SK-N-MC (cell line): ENCODE measurements around the gene SLC35F3.
A peak's percentile ranks its signal among the peaks of the same experiment; 100 is the strongest.

Source experiments
- DNase-seq: peaks from one replicate; pipeline ENCODE4 v3.0.0-alpha.2; 2011; ENCODE audit warnings: low read depth, low spot score
- H3K27ac ChIP-seq: fragments of 200-600 bp; sonication (generic); 2 replicates; pipeline ENCODE4 v1.5.1; 2016; ENCODE audit warnings: mixed run types
- H3K36me3 ChIP-seq: fragments of 200-600 bp; sonication (generic); 2 replicates; pipeline ENCODE4 v1.6.1; 2017; ENCODE audit warnings: antibody characterized with exemption, low read length, mixed read lengths; ENCODE audit not compliant: insufficient read depth
- H3K4me3 ChIP-seq: fragments of 200-600 bp; sonication (generic); 2 replicates; pipeline ENCODE4 v1.5.1; 2016
- H3K9ac ChIP-seq: fragments of 200-600 bp; sonication (generic); 2 replicates; pipeline ENCODE4 v1.8.0; 2017; ENCODE audit warnings: mixed run types, mixed read lengths; ENCODE audit not compliant: insufficient read length
- H3K9me3 ChIP-seq: fragments of 200-600 bp; sonication (generic); 2 replicates; pipeline ENCODE4 v1.6.1; 2017; ENCODE audit warnings: low read depth, mild to moderate bottlenecking, antibody characterized with exemption, low read length, moderate library complexity, mixed read lengths
- EZH2 ChIP-seq: fragments of 200-600 bp; sonication (generic); IDR thresholded peaks from one replicate; pipeline ENCODE4 v1.6.1; 2017; ENCODE audit warnings: antibody characterized with exemption
- FOXP2 ChIP-seq: optimal IDR thresholded peaks from 2 replicates; pipeline ENCODE3; 2011; ENCODE audit warnings: mild to moderate bottlenecking, moderate library complexity; ENCODE audit not compliant: insufficient read depth; ENCODE audit errors: extremely low read length, control extremely low read depth
- POLR2AphosphoS5 ChIP-seq: IDR thresholded peaks from 2 replicates; pipeline ENCODE4 v1.6.1; 2012; ENCODE audit warnings: mild to moderate bottlenecking, low read depth, low read length, borderline replicate concordance

The SLC35F3 gene

DNA sequence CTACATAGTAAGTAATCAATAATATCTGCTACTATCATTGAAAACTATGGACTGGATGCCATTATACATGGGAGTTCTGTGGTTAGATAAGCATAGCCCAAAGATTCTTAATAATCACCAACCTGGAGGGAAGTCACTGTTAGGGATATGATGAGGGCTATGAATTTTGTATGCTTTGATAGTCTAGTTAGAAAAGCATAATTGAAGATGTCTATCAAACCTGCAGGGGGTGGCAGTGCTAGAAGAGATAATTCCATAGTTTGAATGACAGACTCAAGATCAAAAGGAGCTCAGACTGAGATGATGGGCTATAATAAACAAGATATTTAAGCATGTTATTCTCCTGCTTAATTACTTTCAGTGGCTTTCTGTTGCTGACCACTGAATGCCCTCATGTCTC, 453.4 kb downstream of the SLC35F3 start:
- H3K4me3 ChIP-seq, result no peak overlapping the region
- no peaks in the 10 kb centered on the region for H3K9me3 ChIP-seq
- no peak for DNase-seq
- H3K27ac ChIP-seq, result no peak overlapping the region
- TF ChIP-seq POLR2AphosphoS5, result no peak
- no peak for TF ChIP-seq FOXP2
- no peak for TF ChIP-seq EZH2
- H3K9ac ChIP-seq, result no peak overlapping the region
- no peaks in the 10 kb centered on the region for H3K36me3 ChIP-seq

DNA sequence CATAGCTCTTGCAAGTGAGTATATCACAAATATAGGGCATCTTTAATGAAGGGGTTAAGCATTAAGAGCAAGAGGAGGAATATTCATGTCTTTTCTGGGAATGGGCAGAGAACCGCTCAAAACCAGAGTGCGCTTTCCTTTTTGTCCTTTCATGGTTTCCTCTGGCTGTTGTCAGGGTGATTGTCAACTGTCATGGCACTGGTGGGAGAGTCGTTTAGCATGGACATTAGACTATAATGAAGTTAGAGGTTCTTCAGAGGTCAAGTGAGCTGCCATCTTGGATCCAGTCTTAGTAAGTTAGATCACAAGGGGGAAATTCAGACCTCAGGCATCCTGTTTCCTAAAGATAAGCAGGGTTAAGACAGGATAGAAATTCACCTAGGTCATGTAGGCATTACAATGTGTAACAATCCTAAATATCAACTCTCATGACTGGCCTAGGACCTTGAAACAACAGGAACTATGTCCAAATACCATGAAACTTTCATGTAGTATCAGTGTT, 456.7 kb downstream of the SLC35F3 start:
- no peaks in the 10 kb centered on the region for H3K36me3 ChIP-seq
- no peak overlapping the region for H3K27ac ChIP-seq
- no peaks in the 10 kb centered on the region for H3K9me3 ChIP-seq
- H3K4me3 ChIP-seq, result no peak overlapping the region
- no peak for DNase-seq
- TF ChIP-seq FOXP2, result no peak
- no peak for TF ChIP-seq EZH2
- TF ChIP-seq POLR2AphosphoS5, result no peak
- H3K9ac ChIP-seq, result no peak overlapping the region

DNA sequence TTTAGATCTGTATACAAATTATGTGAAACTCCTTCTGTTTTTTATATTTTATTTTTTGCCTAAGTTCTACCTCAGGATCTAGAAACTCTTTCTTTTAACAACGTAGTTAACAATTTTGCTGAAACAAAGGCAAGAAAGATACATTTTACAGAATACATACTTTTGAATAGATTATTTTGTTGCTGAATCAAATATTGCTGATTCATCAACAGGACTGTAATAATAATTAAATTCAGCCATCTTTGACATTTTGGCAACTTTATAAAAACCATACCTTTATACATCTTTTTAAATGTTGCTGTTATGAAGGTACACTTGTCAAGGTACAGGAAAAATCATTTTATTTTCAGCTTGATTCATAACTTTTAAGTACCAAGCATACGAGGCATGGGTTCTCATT, 458.1 kb downstream of the SLC35F3 start:
- TF ChIP-seq EZH2, result no peak
- TF ChIP-seq POLR2AphosphoS5, result no peak
- TF ChIP-seq FOXP2, result no peak
- no peak for DNase-seq
- H3K36me3 ChIP-seq, result no peaks in the 10 kb centered on the region
- no peaks in the 10 kb centered on the region for H3K9me3 ChIP-seq
- peak overlapping the region; percentile 57 for H3K27ac ChIP-seq
- H3K4me3 ChIP-seq, result no peak overlapping the region
- no peak overlapping the region for H3K9ac ChIP-seq

DNA sequence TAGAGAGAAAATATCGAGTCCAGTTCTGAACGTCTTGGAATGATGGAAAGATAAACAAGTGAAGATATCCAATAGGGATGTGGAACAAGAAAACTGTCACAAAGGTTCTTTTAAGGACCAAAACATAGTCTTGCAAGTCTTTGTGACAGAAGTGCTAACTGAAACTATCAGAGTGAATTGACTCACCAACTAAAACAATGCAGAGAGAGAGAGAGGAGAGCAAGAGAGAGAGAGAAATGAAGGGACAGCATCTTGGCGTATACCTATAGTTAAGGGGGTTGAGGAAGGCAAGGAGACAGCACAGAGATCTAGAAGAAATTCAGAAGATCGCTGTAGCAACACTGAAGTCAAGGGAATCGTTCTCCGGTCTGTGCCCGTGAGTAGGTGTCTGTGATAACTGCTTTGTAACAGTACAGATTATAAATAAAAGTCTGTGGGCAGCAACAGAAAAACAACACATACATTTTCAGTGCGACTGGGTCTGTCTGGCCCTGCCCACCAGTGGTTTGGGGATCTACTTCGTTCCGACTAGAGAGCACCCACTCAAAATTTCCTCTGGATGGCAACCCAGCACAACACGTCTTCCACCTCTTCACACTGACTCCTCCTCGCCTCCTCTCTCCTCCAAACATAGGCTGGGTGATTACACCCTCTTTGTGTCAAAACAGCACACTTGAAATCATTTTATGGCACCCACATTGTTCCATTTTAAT, 464.0 kb downstream of the SLC35F3 start:
- Histone ChIP-seq H3K9me3 (no peaks in the 10 kb centered on the region), H3K36me3 (no peaks in the 10 kb centered on the region), H3K27ac (peak overlapping the region; percentile 94), H3K4me3 (no peak overlapping the region), H3K9ac (no peak overlapping the region)
- no peak for TF ChIP-seq EZH2
- no peak for TF ChIP-seq POLR2AphosphoS5
- no peak for TF ChIP-seq FOXP2
- no peak for DNase-seq

DNA sequence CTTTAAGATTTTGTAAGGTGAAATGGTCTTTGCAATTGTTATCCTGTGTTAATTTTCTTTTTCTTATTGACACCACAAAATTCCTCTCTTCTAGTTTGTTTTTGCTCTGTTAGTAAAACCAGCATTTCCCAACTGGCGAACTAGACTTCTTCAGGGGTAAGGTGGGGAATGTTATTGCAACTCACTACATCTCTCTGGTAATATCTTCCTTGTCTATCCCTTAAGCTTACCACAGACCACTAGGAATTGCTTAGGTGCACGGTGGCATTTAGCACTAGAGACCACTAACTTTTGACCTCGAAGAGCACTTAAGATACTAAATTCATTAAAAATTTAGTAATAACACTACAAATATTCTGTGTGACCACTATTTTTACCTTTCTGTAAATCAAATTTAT, 464.6 kb downstream of the SLC35F3 start:
- no peak overlapping the region for H3K4me3 ChIP-seq
- DNase-seq, result no peak
- H3K9ac ChIP-seq, result no peak overlapping the region
- H3K27ac ChIP-seq, result peak overlapping the region; percentile 94
- TF ChIP-seq EZH2 (no peak), POLR2AphosphoS5 (no peak), FOXP2 (no peak)
- H3K36me3 ChIP-seq, result no peaks in the 10 kb centered on the region
- no peaks in the 10 kb centered on the region for H3K9me3 ChIP-seq

DNA sequence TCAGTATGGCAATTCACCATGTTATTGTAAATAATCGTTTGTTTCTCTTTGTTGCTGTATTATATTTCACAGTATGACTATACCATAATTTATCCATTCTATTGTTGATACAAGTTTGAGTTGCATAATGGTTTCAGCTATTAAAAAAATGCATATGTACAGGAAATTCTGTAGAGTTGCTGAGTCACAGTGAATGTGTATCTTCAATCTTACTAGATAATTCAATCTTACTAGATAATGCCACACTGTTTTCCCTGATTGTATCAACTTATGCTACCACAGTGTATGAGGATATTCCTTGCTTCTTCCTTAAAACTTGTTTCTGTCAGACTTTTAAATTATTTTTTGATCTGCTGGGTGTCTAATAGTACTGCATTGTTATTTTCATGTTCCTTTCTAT, 465.3 kb downstream of the SLC35F3 start:
- H3K9me3 ChIP-seq, result no peaks in the 10 kb centered on the region
- no peak for TF ChIP-seq EZH2
- TF ChIP-seq POLR2AphosphoS5, result no peak
- TF ChIP-seq FOXP2, result no peak
- peaks cover 6% of the 10 kb centered on the region; the same call in 1 of the 2 replicates for H3K36me3 ChIP-seq
- DNase-seq, result peak; percentile 76
- peak overlapping the region; percentile 38; the same call in 1 of the 2 replicates for H3K4me3 ChIP-seq
- H3K9ac ChIP-seq, result peak overlapping the region; percentile 60
- peak overlapping the region; percentile 94 for H3K27ac ChIP-seq

DNA sequence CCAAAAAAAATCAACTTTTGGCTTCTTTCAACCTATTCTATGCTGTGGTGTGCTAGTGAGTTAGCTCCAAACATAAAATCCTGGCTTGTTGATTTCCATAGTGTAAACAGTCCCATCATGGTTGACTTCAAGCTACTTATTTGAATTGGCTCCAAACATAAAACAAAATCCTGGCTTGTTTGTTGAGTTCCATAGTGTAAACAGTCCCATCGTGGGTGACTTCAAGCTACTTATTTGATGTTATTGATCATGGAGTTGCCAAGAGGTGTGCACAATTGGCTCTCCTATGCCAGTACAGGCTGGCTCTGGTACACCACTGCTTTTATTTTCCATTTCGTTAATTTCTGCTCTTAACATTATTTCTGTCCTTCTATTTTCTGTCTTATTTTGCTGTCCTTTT, 466.9 kb downstream of the SLC35F3 start:
- no peak for DNase-seq
- Histone ChIP-seq H3K9ac (peak overlapping the region; percentile 96), H3K4me3 (no peak overlapping the region), H3K27ac (peak overlapping the region; percentile 91; the same call in 1 of the 2 replicates), H3K9me3 (no peaks in the 10 kb centered on the region), H3K36me3 (peaks cover 20% of the 10 kb centered on the region)
- no peak for TF ChIP-seq POLR2AphosphoS5
- no peak for TF ChIP-seq EZH2
- TF ChIP-seq FOXP2, result no peak

DNA sequence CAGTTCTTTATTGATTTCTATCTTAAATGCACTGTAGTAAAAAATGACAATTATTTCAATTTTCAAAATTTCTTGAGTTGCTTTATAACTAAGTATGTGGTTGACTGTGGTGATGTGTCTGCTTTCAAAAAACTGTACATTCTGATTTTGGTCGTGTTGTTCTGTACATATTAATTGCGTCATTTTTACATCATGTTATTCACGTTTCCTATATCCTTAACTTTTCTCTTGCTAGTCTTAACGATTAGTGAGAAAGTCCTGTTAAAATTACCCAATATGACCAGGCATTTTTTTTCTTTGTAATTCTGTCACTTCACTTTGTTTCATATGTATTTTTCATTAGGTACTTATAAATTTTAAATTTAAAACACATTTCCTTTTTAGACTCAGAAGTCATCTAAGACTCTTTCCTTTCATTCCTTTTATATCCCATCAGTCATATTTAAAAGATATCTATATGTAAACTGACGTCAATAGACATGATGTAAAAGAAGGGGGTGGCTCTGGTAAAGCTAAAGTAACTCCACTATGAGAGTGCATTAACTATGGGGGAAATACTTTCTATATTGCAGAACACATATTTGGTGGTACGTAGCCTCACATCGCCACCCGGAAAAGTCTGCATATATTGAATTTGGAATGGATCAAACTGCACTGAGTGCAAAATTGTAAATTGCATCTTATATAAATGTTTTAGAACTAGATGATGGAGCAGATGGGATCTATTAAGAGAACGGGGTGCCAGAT, 467.7 kb downstream of the SLC35F3 start:
- H3K27ac ChIP-seq, result peak overlapping the region; percentile 91
- no peak for TF ChIP-seq EZH2
- TF ChIP-seq FOXP2, result no peak
- no peak for TF ChIP-seq POLR2AphosphoS5
- peaks cover 26% of the 10 kb centered on the region for H3K36me3 ChIP-seq
- no peak for DNase-seq
- peak overlapping the region; percentile 94 for H3K4me3 ChIP-seq
- peak overlapping the region; percentile 96 for H3K9ac ChIP-seq
- H3K9me3 ChIP-seq, result no peaks in the 10 kb centered on the region
